GM11168 (cell line): Measurements from ENCODE around the gene EED.
"Not testable (repeated sequence)": the region's sequence is repeated elsewhere in the genome, so short reads cannot be mapped to it uniquely, and the experiment has no call there.

Source experiments
- in situ Hi-C: fragments of 300-500 bp; cut with MboI; formaldehyde crosslinking; loops from one replicate; pipeline ENCODE4 v1.12.0; 2022; ENCODE audit warnings: low sequenced_read_pairs; ENCODE audit not compliant: unreplicated experiment

The EED gene

GRCh38 chr11:86218125-86219084 is 26.1 kb upstream of the EED start:
- in situ Hi-C loops: no loop called here

DNA sequence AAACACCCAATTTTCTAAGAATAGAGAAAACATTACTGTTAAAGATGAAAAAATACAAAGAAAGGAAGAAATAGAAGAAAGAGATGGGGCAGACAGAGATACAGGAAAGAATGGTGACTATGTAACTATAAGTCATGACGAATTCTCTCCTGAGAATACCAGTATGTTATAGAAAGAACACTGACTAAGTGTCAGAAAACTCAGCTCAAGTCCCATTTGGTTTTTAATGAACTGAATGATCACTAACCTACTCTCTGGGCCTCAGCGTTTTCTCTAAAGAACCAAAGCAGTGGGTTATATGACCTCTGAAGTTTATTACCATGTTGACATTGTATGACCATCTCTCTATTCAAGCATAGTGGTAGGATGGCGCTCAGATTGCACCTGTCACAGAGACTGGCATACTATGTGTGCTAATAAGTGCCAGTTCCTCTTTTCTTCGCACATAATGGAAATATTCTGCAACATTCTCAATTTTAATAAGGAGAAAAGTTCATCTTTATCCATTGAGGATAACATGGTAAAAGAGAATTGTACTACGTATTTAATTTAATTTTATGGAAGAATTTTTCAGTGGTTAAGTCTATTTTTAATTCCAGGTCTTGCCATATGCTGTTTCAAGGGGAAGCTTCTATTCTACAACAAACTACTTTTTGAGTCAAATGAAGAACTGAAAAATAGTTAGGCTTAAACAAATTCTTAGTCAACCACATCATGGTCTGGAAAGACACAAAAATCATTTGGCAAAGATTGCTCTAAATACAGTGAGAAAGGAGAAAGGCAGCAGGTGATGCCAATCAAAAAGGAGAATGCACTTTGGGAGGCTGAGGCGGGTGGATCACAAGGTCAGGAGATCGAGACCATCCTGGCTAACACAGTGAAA is 25.0 kb upstream of the EED start:
- in situ Hi-C loops: no loop called here

DNA sequence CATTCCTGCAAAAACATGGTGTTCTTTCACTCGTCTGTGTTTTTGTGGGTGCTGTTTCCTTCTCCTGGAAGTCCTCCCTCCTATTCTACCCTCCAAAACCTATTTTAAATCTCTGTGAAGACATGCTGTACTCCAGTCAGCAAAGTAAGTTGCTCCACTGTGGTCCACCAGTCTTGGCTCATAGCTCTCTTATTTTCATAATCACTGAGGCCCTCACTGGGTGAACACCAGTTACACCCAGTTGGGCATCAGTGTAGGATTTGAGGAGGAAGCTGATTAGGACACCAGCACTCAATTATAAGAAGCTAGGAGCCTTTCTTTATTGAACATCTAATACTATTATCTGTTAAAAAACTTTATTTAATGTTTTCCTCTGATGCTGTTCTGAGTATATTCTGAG is 23.9 kb upstream of the EED start:
- in situ Hi-C loops: no loop called here

- in situ Hi-C loops: no loop called here
These were observed 22.5 kb upstream of the EED start for GRCh38 chr11:86222081-86222480.

- in situ Hi-C loops: not testable (repeated sequence)
These were observed 20.0 kb upstream of the EED start for GRCh38 chr11:86224575-86224974.

DNA sequence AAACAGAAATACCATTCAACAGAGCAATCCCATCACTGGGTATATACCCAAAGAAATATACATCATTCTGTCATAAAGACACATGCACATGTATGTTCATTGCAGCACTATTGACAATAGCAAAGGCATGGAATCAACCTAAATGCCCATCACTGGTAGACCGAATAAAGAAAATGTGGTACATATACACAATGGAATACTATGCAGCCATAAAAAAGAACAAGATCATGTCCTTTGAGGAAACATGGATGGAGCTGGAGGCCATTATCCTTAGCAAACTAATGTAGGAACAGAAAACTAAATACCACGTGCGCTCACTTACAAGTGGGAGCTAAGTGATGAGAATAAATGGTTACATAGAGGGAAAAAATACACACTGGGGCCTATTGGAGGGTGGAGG is 19.2 kb upstream of the EED start:
- in situ Hi-C loops: not testable (repeated sequence)

GRCh38 chr11:86228269-86229038 is 16.1 kb upstream of the EED start:
- in situ Hi-C loops: no loop called here

DNA sequence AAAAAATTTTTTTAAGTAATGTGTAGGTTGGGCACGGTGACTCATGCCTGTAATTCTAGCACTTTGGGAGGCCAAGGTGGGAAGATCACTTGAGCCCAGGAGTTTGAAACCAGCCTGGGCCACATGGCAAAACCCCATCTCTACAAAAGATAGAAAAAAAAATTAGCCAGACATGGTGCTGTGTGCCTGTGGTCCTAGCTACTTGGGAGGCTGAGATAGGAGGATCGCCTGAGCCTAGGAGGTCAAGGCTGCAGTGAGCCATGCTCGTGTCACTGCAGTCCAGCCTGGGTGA is 15.6 kb upstream of the EED start:
- in situ Hi-C loops: not testable (repeated sequence)

DNA sequence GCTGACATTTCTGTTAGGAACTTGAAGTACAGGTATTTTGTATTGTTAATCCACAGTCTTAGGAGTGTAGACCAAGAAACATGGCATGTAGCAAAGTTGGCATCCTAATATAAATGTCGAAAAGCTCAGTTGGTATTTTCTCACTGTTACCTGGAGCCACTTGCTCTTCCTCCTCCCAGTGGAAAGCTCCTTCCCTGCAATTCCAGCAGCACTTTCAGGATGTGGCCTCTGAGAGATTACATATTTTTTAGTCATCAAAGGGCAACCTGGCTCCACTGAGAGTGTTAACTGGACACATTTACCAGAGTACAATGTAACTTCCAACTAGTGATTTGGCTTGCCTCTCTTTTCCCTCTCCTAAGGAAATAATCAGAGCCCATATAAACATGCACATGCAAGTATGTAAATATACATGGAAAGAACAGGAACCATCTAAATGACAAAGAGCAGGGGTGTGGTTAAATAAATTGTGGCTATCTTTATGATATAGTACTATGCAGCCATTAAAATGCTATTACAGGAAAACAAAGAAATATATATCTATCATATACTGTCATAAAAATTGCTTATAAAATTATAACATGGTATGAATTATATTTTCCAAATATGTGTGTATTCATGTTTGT is 14.3 kb upstream of the EED start:
- in situ Hi-C loops: no loop called here

GRCh38 chr11:86230921-86231434 is 13.6 kb upstream of the EED start:
- in situ Hi-C loops: no loop called here

DNA sequence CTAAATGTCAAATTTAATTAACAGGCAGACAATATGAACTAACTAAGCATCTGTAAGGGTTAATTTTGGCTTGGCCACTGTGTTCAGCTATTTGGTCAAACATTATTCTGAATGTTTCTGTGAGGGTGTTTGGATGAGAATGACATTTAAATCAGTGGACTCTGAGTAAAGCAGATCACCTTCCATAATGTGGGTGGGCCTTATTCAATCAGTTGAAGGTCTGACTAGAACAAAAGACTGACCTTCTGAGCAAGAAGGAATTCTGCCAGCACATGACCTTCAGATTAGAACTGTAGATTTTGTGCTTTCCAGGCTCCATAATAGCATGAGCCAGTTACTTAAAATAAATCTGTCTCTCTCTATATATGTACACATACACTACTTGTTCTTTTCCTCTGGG is 12.0 kb upstream of the EED start:
- in situ Hi-C loops: no loop called here

DNA sequence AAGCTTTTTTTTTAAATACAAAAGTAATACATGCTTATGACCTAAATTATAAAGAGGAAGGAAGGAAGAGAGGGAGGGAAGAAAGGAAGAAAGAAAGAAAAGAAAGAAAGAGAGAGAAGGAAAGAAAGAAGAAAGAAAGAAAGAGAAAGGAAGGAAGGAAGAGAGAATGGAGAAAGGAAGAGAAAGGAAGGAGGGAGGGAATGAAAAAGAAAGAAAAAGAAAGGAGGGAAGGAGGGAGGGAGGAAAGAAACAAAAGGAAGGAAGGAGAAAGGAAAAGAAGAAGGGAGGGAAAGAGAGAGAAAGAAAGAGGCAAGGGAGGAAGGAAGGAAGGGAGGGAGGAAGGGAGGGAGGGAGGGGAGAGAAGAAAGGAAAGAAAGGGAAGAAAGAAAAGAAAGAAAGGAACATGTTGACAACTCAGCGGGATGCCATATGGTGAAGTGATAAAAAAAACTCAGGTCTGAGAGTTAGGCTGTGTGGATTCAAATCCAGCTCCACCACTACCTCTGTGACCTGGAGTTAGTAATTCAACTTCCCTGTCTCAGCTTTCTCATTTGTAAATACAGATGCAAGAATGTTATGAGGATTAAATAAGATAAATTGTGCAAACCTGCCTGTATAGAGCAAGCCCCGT is 9.6 kb upstream of the EED start:
- in situ Hi-C loops: no loop called here

- in situ Hi-C loops: no loop called here
These were observed 7.2 kb upstream of the EED start for GRCh38 chr11:86237267-86237804.

GRCh38 chr11:86240164-86240563 is 4.4 kb upstream of the EED start:
- in situ Hi-C loops: no loop called here

DNA sequence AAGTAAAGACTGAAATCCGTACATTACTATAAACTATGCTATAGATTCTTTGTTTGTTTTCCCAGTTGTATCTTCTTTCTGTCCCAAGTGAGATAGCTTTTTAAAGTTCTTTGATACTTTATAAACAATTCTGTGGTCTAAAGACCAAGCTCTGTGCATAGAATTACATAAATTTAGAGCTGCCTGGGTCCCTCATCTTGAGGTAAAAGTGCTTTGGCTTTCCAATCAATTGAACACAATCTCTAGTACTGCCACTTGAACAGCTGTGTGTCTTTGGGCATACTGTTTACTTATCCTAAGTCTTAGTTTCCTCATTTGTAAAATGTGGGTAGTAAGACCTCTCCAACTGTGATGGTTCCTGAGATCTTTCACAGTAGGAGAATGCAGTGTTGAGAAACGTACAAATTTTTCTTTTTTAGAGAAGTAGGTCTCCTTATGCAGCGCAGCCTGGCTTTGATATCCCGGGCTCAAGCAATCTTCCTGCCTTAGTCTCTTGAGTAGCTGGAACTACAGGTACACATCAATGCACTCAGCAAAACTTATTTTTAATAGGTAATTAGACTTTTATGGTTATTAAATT is 2.5 kb upstream of the EED start:
- in situ Hi-C loops: no loop called here

DNA sequence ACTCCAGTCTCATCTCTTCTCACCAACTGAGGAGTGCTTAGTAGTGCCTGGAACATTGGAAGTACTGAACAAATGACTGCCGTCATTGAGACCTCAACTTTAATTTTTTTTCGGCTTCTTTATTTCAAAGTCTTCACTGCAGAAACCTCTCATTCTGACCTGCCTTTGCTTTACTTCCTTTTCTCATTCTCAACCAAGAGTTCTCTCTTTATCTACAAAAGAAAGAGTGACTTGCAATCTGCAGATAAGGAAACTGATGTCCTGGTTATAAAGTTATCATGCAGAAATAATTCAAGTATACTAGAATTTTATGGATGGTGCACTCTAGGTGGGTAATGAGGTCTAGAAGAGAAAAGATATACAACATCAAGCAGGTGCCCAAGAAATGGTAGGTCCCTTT is 1.2 kb upstream of the EED start:
- in situ Hi-C loops: no loop called here

- in situ Hi-C loops: no loop called here
These were observed 461 bp upstream of the EED start for GRCh38 chr11:86244063-86244521.

DNA sequence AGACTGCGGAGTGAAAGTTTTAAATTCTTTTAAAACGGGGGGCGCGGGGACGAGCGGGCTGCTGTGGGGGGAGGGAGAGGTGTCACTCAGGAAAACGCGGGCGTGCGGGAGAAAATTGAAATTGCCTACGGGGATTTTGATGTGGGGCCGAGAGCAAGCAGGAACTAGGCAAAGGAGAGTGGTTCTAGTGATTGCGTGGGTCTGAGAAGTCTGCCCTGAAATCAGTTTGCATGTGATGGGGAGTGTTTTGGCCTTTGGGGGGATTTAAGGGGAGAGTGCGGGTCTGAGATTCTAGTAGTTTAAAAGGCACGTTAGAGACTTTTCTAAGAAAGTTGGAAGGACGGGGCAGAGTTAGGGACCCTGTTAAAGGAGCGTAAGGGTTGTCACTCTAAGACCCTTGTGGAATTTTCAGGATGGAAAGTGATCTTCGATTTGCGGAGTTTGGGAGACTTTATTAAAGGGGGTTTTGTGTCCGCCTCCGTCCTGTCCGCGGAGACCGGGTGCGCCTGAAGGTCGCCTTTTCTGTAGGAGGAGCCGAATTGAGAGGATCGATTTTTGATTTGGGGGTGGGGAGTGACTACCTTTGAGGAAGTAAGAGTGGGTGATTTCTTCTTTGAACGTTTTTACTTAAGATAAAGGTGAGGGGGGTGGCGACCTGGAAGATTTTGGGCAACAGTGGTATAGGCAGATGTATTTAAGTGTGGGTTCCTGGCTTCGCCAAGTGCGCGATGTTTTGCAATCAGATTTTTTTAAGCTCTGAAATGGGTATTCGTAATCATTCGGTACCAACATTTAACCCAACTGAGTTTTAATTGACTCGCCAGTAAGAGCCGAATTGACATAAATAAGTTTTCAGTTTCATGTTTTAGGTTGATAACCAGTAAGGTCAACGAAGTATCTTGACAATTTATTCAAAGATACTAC is 1.1 kb downstream of the EED start:
- in situ Hi-C loops: no loop called here
